ENCODE results near the gene ANTXRL.
"Not testable (repeated sequence)": the region's sequence is repeated elsewhere in the genome, so short reads cannot be mapped to it uniquely, and the experiment has no call there.

Gene ANTXRL

DNA sequence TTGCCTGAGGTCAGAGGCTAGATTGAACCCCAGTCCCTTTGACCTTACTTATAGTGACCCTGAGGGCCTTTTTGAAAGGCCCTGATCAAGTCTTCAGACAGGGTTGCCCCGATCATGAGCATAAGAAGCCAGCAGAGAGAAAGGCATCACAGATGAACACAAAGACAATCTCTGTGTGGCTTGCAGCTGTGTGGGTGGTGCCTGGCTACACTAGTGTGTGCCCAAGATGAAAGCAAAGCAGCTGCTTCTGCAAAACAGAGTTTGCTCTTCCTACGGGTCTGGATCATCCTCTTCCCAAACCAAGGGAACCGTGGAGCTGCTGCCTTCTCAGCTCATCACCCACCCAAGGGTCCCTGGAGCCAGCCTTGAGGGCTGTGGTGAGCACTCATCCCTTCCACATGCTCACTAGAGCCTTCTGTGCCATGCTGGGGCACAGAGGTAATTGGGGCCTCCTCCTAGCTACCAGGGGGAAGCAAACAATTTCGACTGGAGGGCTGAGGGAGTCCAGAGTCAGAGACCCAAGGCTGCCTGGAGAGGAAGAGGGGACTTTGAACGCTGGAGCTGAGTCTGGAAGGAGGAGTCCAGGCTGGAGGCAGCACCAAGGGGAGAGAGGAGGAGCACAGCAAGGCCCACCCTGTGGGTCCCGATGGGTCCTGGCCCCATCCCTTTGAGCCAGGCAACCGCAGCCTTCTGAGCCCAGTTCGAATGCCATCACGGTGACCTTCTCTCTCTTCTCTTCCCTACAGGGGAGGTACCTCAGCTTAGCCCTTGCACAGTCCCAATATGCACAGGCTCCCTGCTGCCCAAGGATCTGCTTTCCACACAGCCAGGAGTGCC, 42.3 kb downstream of the ANTXRL start:
- TF ChIP-seq, protein P1, sequence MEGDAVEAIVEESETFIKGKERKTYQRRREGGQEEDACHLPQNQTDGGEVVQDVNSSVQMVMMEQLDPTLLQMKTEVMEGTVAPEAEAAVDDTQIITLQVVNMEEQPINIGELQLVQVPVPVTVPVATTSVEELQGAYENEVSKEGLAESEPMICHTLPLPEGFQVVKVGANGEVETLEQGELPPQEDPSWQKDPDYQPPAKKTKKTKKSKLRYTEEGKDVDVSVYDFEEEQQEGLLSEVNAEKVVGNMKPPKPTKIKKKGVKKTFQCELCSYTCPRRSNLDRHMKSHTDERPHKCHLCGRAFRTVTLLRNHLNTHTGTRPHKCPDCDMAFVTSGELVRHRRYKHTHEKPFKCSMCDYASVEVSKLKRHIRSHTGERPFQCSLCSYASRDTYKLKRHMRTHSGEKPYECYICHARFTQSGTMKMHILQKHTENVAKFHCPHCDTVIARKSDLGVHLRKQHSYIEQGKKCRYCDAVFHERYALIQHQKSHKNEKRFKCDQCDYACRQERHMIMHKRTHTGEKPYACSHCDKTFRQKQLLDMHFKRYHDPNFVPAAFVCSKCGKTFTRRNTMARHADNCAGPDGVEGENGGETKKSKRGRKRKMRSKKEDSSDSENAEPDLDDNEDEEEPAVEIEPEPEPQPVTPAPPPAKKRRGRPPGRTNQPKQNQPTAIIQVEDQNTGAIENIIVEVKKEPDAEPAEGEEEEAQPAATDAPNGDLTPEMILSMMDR (conservative IDR thresholded peaks at IDR 0.05): no peak
- H3K27ac ChIP-seq: no peak overlapping the region

DNA sequence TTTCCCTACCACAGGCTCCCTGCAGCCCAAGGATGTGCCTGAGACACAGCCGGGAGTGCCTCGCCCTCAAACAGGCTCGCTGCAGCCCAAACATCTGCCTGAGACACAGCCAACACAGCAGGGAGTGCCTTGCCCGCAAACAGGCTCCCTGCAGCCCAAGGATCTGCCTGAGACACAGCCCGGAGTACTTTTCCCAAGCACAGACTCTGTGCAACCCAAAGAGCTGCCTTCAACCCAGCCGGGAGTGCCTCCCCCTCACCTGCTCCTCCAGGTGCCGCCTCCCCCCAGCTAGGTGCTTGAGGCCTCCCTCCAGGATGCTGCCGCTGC, 42.9 kb downstream of the ANTXRL start:
- TF ChIP-seq, protein P1 (conservative IDR thresholded peaks at IDR 0.05): no peak
- no peak overlapping the region for H3K27ac ChIP-seq

DNA sequence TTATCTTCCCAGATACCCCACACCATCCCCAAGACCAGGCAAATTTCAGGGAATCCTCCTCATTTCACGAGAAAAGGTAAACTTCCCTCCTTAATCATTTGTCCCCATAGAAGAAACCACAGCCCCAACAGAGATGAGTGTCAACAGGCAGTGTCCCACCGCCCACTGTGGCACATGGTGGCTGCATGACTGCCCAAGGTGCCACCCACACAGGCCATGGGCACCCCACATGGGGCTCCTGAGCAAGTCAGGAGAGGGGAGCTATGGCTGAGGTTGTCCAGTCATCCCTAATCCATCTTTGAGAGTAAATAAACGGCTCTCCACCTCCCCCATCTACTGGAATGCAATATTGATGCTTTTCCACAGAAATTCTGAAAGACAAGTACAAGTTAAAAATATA, 44.1 kb downstream of the ANTXRL start:
- H3K27ac ChIP-seq: no peak overlapping the region
- TF ChIP-seq, protein P1 (conservative IDR thresholded peaks at IDR 0.05): no peak

DNA sequence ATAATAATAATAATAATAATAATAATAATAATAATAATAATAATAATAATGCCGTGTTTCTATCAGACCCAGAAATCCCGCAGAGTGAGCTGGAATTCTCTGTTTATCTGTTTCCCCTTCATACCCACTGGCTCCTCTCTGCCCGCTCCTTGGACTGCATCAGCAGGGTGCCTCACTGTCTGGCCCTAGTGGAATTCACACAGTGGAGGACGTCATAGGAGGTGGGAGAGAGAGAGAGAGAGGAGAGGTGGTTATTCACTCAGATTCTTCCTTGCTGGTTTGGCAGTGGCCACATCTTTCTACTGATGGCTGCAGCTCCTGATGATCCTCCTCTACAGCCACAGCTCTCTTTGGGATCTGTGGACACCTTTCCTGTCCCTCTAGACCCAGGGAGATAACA, 78.7 kb downstream of the ANTXRL start:
- H3K27ac ChIP-seq: not testable (repeated sequence)

DNA sequence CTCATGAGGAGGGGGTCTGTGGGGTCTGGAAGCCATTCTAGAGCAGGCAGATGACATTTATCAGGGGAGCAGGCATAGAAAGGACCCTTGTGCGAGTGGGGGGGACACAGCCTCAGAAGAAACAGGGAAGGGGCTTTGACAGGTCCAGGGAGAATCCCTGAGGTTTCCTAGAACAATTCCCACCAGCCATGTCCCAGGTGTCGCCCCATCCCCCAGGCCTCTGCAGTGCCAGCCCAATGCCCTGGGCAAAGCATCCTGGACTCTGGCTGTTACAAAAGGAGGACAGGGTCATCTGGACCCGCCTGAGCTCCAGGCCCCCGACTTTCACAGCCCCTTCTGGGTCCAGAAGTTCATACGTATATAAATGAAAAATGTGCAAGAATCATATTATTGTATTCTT, 80.4 kb downstream of the ANTXRL start:
- H3K27ac ChIP-seq: not testable (repeated sequence)

DNA sequence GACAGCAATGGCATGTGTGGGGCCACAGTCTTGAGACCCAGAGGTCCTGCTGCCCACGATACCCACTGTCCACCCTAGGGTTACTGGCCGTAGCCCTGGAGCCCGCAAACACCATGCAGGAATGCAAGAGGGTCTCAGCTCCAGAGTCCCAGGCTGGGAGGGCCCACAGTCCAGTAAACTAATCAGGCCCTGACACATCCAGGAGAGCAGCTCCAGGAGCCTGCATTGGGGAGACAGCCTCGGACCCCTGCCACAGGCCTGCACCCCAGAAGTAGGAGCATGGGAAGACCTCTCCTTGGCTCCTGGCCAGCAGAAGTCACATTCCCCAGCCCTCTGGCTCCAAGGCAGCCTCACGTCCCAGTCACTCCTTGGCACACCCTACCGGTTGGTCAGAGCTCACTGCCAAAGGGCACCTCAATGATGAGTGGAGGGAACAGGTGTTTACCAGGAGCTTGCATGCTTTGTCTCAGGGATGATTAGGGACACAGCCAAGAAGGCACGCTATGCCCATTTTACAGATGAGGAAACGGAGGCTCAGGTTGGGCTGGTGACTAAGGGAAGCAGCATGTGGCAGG, 81.0 kb downstream of the ANTXRL start:
- H3K27ac ChIP-seq: not testable (repeated sequence)

DNA sequence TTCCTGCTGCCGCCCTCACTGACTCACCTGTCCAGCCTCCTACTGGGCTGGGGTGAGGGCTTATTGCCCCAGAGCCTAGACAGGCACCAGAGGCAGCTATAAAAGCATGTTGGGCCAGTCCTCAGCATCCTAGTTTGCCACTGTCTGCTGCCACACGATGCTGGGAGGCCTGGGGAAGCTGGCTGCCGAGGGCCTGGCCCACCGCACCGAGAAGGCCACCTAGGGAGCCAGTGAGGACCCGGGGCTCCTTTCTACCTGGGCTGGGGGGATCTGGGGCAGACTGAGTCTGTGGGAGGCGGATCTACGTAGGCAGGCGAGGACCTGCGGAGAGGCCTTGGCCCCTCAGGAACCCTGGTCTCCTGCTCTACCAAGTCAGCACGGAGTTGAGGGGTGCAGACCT, 82.2 kb downstream of the ANTXRL start:
- not testable (repeated sequence) for H3K27ac ChIP-seq

DNA sequence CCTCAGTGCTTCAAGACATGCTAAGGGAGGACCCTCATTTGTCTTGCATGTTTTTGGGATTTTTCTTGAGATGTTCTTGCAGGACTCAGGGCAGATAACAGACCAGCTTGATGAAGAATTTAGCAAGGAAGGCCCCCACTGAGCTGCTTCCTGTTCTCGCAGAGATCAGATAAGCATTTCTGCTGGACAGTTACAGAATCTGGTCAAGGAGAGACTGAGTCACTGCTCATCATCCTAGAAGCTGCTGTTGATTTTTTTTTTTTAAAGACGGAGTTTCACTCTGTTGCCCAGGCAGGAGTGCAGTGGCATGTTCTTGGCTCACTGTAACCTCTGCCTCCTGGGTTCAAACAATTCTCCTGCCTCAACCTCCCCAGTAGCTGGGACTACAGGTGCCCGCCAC, 87.6 kb downstream of the ANTXRL start:
- not testable (repeated sequence) for H3K27ac ChIP-seq

DNA sequence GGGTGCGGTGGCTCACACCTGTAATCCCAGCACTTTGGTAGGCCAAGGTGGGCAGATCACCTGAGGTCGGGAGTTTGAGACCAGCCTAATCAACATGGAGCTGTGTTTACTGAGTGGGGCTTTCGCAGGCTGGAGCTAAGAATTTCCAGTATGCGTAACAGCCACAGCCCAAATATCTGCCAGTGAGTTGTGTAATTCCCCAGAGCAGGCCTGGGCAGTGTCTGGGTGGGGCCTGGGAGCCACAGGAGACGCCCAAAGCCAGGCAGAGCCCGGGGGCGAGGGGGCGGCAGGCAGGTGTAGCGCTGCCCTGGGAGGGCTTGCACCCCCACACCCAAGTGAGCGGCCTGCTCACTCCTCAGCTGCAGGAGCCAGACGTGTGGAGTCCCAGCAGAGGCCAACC, 88.6 kb downstream of the ANTXRL start, which contains the start of gene ANXA8L1:
TSS of gene ANXA8L1 (plus strand) at position 371 of the 400 bp plus-strand sequence. CDS start 76 bp downstream, outside the sequence.
- H3K27ac ChIP-seq: not testable (repeated sequence)

DNA sequence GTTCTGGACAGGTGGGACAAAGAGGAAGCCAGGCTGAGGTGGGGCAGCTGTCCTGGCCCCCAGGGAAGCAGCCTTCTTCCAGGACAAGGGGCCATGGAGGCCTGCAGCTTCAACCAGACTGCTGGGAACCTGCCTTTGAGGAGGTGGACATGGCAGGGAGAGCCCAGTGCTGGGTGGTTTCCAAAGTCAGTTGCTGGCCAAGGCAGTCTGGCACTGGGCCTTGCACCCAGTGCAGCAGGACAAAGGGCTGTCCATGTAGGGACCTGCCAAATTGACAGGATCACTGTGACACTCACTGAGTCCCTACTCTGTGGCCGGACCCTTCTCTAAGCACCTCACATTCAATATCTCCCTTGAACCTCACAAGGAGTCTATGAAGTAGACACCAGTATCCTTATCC, 90.2 kb downstream of the ANTXRL start:
- not testable (repeated sequence) for H3K27ac ChIP-seq

DNA sequence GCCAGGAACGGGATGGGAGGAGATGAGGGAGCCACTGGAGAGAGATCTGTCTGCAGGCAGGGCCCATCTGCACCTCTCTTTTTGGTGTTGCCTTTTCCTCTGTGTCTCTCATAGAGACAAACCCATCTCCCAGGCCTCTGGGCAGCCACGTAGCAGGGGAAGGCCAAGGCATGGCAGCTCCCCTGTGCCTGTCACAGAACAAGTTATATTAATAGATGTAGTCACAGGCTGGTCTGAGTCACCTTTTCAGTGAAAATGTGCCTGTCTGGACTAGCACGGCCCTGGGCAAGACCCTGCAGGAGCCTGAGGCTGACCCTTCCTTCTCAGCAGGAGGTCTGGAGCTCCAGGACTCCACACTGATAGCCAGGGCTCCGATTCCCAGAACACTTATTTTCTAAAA, 90.9 kb downstream of the ANTXRL start:
- H3K27ac ChIP-seq: not testable (repeated sequence)

DNA sequence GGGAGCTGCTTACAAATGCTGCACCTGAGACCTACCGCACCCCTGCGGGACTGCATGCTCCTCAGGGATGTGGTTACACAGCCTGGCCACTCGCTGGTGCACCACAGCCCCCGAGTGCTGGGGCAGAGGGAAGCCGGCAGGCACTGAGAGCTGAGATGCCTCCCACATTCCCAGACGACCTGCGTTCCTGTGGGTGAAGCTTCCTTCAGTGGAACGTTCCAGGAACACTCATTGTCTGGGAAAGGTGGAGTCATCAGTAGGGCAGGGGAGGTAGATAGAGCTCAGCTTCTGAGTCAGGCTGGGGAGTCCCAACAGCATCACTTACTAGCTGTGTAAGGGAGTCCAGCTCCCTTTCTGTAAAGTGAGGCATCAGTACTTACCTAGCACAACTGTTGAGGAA, 91.3 kb downstream of the ANTXRL start:
- H3K27ac ChIP-seq: not testable (repeated sequence)

DNA sequence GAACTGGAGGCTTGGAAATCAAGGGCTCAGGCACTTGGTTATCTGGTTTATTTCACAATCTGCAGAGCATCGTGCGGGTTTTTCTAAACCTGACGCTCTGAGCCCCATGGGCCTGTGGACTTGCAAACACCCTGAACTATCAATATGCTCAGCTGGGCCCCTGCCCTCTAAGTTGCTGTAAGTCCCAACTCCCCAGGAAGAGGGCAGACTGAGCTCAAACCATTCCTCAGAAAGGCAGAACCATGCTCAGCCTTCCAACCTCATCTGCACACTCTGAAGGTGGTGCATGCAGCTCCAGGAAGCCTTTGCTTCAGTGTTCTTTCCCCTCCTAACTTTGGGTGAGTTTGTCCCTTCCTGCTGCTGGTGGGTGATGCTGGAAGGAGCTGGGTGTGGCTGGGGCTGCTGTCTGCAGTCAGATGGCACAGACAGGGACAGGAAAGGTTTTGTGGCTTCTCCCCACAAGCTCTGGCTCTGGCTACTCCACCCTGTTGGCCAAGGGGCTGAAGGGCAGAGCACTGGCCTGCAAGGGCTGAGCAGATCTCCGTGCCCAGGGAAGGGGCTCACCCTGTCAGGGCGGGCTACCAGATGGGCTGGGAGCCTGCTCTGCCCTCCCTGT, 92.5 kb downstream of the ANTXRL start:
- not testable (repeated sequence) for H3K27ac ChIP-seq

All from VCaP (cell line).